ENCODE data around the gene ADAM12.
A peak's percentile ranks its signal among the peaks of the same experiment; 100 is the strongest.

ADAM12 gene

DNA sequence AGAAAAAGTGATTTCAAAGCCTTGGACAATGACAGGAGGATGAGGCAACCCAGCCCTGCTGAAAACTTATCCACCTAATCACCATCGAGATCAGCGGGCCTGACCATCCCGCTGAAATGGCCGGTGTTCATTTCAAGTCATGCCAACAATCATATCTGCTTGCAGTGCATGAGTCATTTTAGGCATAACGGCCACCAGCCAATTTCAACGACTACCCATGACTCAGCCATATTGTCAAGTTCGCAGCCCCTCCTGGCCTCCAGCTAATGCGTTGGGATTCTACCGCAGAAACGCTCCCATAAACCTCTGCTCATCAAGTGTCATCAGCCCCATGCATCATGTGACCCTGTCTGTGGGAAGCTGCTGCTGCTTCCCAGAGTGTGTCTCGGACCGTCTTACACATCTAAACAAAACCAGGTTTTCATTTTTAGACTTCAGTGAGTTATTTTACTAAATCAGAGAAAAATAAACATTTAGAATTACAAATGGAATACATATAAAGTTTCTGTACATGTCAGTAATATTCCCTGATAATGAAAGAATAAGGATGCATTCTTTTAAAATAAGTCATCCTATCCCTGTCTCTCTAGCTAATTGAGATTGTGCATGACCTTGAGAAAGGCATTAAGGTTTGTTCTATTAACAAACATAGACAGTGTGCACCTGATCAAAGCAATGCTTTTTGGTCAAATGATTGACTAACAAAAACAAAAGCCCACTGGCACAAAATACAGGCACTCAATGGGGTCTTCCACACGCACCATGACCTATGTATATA is 188.9 kb downstream of the ADAM12 start (continued):
- no peak for TF ChIP-seq BCL6B (tag by site-specific recombination; IDR thresholded peaks at IDR 0.05)
- no peak for TF ChIP-seq ZNF146 (tag by site-specific recombination; IDR thresholded peaks at IDR 0.05)
- peak; percentile 76; the same call in 1 of the 2 replicates for TF ChIP-seq TRIM28 (IDR thresholded peaks at IDR 0.05; ENCODE audit: borderline replicate concordance, low read length)
- TF ChIP-seq, protein P1, sequence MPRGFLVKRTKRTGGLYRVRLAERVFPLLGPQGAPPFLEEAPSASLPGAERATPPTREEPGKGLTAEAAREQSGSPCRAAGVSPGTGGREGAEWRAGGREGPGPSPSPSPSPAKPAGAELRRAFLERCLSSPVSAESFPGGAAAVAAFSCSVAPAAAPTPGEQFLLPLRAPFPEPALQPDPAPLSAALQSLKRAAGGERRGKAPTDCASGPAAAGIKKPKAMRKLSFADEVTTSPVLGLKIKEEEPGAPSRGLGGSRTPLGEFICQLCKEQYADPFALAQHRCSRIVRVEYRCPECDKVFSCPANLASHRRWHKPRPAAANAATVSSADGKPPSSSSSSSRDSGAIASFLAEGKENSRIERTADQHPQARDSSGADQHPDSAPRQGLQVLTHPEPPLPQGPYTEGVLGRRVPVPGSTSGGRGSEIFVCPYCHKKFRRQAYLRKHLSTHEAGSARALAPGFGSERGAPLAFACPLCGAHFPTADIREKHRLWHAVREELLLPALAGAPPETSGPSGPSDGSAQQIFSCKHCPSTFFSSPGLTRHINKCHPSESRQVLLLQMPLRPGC (tag by site-specific recombination; IDR thresholded peaks at IDR 0.05) = peak; percentile 86
- TF ChIP-seq YY2 (tag by site-specific recombination; IDR thresholded peaks at IDR 0.05) = peak; percentile 59
- peak; percentile 86 for TF ChIP-seq ZNF843 (tag by site-specific recombination; IDR thresholded peaks at IDR 0.05)
- no peak for TF ChIP-seq HOXD13 (CRISPR knock-in tag; IDR thresholded peaks at IDR 0.05; ENCODE audit: borderline replicate concordance)
- TF ChIP-seq ZNF26 (tag by site-specific recombination; IDR thresholded peaks at IDR 0.05) = no peak
- TF ChIP-seq ZFP37 (tag by site-specific recombination; IDR thresholded peaks at IDR 0.05) = peak; percentile 90; the same call in 1 of the 2 replicates
- TF ChIP-seq ZNF449 (tag by site-specific recombination; IDR thresholded peaks at IDR 0.05) = 0 out of 2 replicates have a peak, but pooled peaks have one; percentile 14
- TF ChIP-seq ZNF76 (tag by site-specific recombination; IDR thresholded peaks at IDR 0.05; ENCODE audit: borderline replicate concordance, low read depth) = 0 out of 2 replicates have a peak, but pooled peaks have one; percentile 39
- TF ChIP-seq ZNF394 (tag by site-specific recombination; IDR thresholded peaks at IDR 0.05; ENCODE audit: borderline replicate concordance) = peak; percentile 44; the same call in 1 of the 2 replicates
- no peak for TF ChIP-seq ZSCAN30 (tag by site-specific recombination; IDR thresholded peaks at IDR 0.05)
- TF ChIP-seq ZNF184 (tag by site-specific recombination; IDR thresholded peaks at IDR 0.05) = peak; percentile 65; the same call in 1 of the 2 replicates
- TF ChIP-seq GLI2 (tag by site-specific recombination; IDR thresholded peaks at IDR 0.05; ENCODE audit: borderline replicate concordance, low read depth) = no peak

DNA sequence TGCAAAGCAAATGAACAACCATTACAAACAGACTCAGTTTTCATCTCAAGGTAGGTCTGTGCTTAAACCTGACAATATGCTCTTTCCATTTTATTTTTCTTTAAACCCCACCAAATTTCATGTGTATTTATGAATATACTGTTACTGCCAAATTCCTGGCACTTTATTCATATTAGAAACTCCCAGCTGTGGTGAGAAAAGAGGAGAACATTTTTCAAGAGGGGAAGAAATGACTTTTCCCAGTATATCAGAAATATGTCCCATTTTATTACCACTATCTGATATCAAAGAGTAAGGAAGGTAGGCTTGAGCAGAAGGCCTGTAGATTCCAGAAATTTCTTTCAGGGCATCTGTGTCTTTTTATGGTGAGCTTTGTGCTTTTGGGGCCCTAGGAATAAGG is 189.6 kb downstream of the ADAM12 start:
- H3K4me3 ChIP-seq (ENCODE audit: low read depth, low read length) = no peak overlapping the region
- H3K9me3 ChIP-seq (ENCODE audit: control insufficient read depth, insufficient read depth, low read depth, low read length) = no peaks in the 10 kb centered on the region
- POLR2A ChIA-PET = no interaction called here
- H3K4me1 ChIP-seq (ENCODE audit: control insufficient read depth, insufficient read depth, low read length) = no peaks in the 10 kb centered on the region
- no peak overlapping the region; the same call in 1 of the 2 replicates for H3K27ac ChIP-seq (ENCODE audit: extremely low read depth, low read depth, low read length)
- no peaks in the 10 kb centered on the region for H3K36me3 ChIP-seq (ENCODE audit: control insufficient read depth in 2 of 2, insufficient read depth in 1 of 2, low read length in 2 of 2)
- TF ChIP-seq ZNF184 (tag by site-specific recombination; IDR thresholded peaks at IDR 0.05) = no peak
- TF ChIP-seq, protein P2, sequence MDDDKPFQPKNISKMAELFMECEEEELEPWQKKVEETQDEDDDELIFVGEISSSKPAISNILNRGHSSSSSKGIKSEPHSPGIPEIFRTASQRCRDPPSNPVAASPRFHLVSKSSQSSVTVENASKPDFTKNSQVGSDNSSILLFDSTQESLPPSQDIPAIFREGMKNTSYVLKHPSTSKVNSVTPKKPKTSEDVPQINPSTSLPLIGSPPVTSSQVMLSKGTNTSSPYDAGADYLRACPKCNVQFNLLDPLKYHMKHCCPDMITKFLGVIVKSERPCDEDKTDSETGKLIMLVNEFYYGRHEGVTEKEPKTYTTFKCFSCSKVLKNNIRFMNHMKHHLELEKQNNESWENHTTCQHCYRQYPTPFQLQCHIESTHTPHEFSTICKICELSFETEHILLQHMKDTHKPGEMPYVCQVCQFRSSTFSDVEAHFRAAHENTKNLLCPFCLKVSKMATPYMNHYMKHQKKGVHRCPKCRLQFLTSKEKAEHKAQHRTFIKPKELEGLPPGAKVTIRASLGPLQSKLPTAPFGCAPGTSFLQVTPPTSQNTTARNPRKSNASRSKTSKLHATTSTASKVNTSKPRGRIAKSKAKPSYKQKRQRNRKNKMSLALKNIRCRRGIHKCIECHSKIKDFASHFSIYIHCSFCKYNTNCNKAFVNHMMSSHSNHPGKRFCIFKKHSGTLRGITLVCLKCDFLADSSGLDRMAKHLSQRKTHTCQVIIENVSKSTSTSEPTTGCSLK (tag by site-specific recombination; IDR thresholded peaks at IDR 0.05) = no peak
- no peak for TF ChIP-seq ZNF777 (tag by site-specific recombination; IDR thresholded peaks at IDR 0.05; ENCODE audit: borderline replicate concordance)
- no peak for TF ChIP-seq IKZF3 (tag by site-specific recombination; IDR thresholded peaks at IDR 0.05)
- no peak for TF ChIP-seq SP7 (tag by site-specific recombination; IDR thresholded peaks at IDR 0.05)
- no peak for TF ChIP-seq MZF1 (tag by site-specific recombination; IDR thresholded peaks at IDR 0.05; ENCODE audit: borderline replicate concordance)
- no peak for TF ChIP-seq ZNF624 (tag by site-specific recombination; IDR thresholded peaks at IDR 0.05)
- TF ChIP-seq HOXC10 (CRISPR knock-in tag; IDR thresholded peaks at IDR 0.05) = no peak
- CTCF ChIA-PET = no interaction called here
